Breast epithelium (tissue), 4 donors: ENCODE data around the gene FAM163B. TPM values are rescaled to one million over a fixed set of nuclear protein-coding genes. Genes with fewer than 3 reads are reported as not detected.
A peak's percentile ranks its signal among the peaks of the same experiment; 100 is the strongest.

ENCODE experiments used
- DNase-seq, 2 donors: peaks; one replicate each; pipeline ENCODE4 v3.0.0-alpha.2; 2019; ENCODE audit warnings: low spot score in 2 of 2
- H3K27ac ChIP-seq, 2 donors: fragments of 200-600 bp; sonication (generic) in 1 of 2; one replicate each; pipeline ENCODE4 v1.5.1; 2016 to 2019; ENCODE audit warnings: mild to moderate bottlenecking in 1 of 2
- H3K27me3 ChIP-seq, 2 donors: fragments of 200-600 bp; sonication (generic) in 1 of 2; one replicate each; pipeline versions ENCODE4 v1.5.1 to v1.6.0; 2017 to 2019; ENCODE audit warnings: control low read depth in 1 of 2, mild to moderate bottlenecking in 1 of 2
- H3K36me3 ChIP-seq: fragments of 200-600 bp; one replicate; pipeline ENCODE4 v1.5.1; 2019
- H3K4me1 ChIP-seq, 2 donors: fragments of 200-600 bp; sonication (generic); one replicate each; pipeline ENCODE4 v1.5.1; 2016 to 2019; ENCODE audit warnings: control low read depth in 1 of 2
- H3K4me3 ChIP-seq, 3 donors: fragments of 200-600 bp; sonication (generic); 1 replicate in 2 of 3; 2 replicates in 1 of 3; pipeline ENCODE4 v1.5.1; 2016 to 2019; ENCODE audit warnings: mild to moderate bottlenecking in 3 of 3, moderate library complexity in 2 of 3
- H3K9me3 ChIP-seq, 2 donors: fragments of 200-600 bp; sonication (generic) in 1 of 2; one replicate each; pipeline ENCODE4 v1.5.1; 2016 to 2019; ENCODE audit warnings: control low read depth in 1 of 2
- CTCF ChIP-seq, 3 donors: fragments of 450-650 bp; IDR thresholded peaks; one replicate each; pipeline ENCODE4 v1.5.1; 2016 to 2017; ENCODE audit warnings: antibody characterized with exemption in 3 of 3, mild to moderate bottlenecking in 3 of 3, moderate library complexity in 3 of 3
- POLR2A ChIP-seq: fragments of 450-650 bp; IDR thresholded peaks from one replicate; pipeline ENCODE4 v1.6.1; 2016; ENCODE audit warnings: antibody characterized with exemption, mild to moderate bottlenecking, moderate library complexity
- POLR2AphosphoS5 ChIP-seq, 3 donors: sonication (generic); formaldehyde crosslinking; IDR thresholded peaks; one replicate each; pipeline ENCODE4 v1.6.1; 2017; ENCODE audit warnings: antibody characterized with exemption in 3 of 3
- intact Hi-C: fragments of 100-400 bp; cut with DNase I; formaldehyde crosslinking; loops from one replicate; pipeline ENCODE4 v1.15.1; 2023; ENCODE audit warnings: low total_unique reads
- total RNA-seq, 3 donors: library from RNA; depleted of rRNA; stranded (reverse); fragments of >200 nt; gene quantifications; one replicate each; pipeline ENCODE4 v1.1.0, GENCODE V29; 2016

The FAM163B gene
- total RNA-seq, 3 donors from 2014 or later: not detected

- intact Hi-C loops: no loop called here
- no peaks in the 10 kb centered on the region for H3K4me1 ChIP-seq
These were observed 62.1 kb downstream of the FAM163B start for GRCh38 chr9:133547116-133547515.

GRCh38 chr9:133546287-133546680 lies 62.9 kb downstream of the FAM163B start:
- no peaks in the 10 kb centered on the region for H3K9me3 ChIP-seq

More at GRCh38 chr9:133547116-133547515, 62.1 kb downstream of the FAM163B start:
- Histone ChIP-seq H3K9me3 (no peaks in the 10 kb centered on the region), H3K4me3 (no peak overlapping the region), H3K36me3 (no peaks in the 10 kb centered on the region), H3K27ac (no peak overlapping the region), H3K27me3 (no peaks in the 10 kb centered on the region)
- no peak for DNase-seq
- TF ChIP-seq POLR2A (no peak), CTCF (IDR thresholded peaks at IDR 0.05) (no peak), POLR2AphosphoS5 (IDR thresholded peaks at IDR 0.05) (no peak)

GRCh38 chr9:133545494-133546286 lies 63.5 kb downstream of the FAM163B start:
- H3K4me1 ChIP-seq: no peaks in the 10 kb centered on the region
- TF ChIP-seq CTCF (IDR thresholded peaks at IDR 0.05) (no peak), POLR2A (no peak), POLR2AphosphoS5 (IDR thresholded peaks at IDR 0.05) (no peak)
- H3K36me3 ChIP-seq: no peaks in the 10 kb centered on the region
- peak overlapping the region in 1 of 2 donors; percentile 12 for H3K27ac ChIP-seq
- H3K27me3 ChIP-seq: no peaks in the 10 kb centered on the region
- H3K4me3 ChIP-seq: no peak overlapping the region
- no peaks in the 10 kb centered on the region for H3K9me3 ChIP-seq
- DNase-seq: no peak
- intact Hi-C loops: no loop called here

More at GRCh38 chr9:133546287-133546680, 62.9 kb downstream of the FAM163B start:
- DNase-seq: no peak
- Histone ChIP-seq H3K36me3 (no peaks in the 10 kb centered on the region), H3K27ac (no peak overlapping the region), H3K27me3 (no peaks in the 10 kb centered on the region), H3K4me3 (no peak overlapping the region), H3K4me1 (no peaks in the 10 kb centered on the region)
- intact Hi-C loops: no loop called here
- TF ChIP-seq POLR2AphosphoS5 (IDR thresholded peaks at IDR 0.05): no peak
- TF ChIP-seq CTCF (IDR thresholded peaks at IDR 0.05): no peak
- no peak for TF ChIP-seq POLR2A

GRCh38 chr9:133543772-133544467 lies 65.3 kb downstream of the FAM163B start:
- DNase-seq: no peak
- no peaks in the 10 kb centered on the region for H3K36me3 ChIP-seq
- H3K9me3 ChIP-seq: no peaks in the 10 kb centered on the region
- TF ChIP-seq CTCF (IDR thresholded peaks at IDR 0.05): no peak
- TF ChIP-seq POLR2A: no peak
- TF ChIP-seq POLR2AphosphoS5 (IDR thresholded peaks at IDR 0.05): no peak
- no peak overlapping the region for H3K4me3 ChIP-seq
- H3K27ac ChIP-seq: no peak overlapping the region
- no peaks in the 10 kb centered on the region for H3K4me1 ChIP-seq
- intact Hi-C loops: no loop called here
- no peaks in the 10 kb centered on the region for H3K27me3 ChIP-seq

- Histone ChIP-seq H3K4me1 (no peaks in the 10 kb centered on the region), H3K27ac (no peak overlapping the region), H3K9me3 (no peaks in the 10 kb centered on the region), H3K36me3 (no peaks in the 10 kb centered on the region), H3K27me3 (peaks cover 0 to 4% of the 10 kb centered on the region in 2 donors), H3K4me3 (no peak overlapping the region)
- intact Hi-C loops: no loop called here
- DNase-seq: no peak
- no peak for TF ChIP-seq POLR2A
- TF ChIP-seq CTCF (IDR thresholded peaks at IDR 0.05): no peak
- TF ChIP-seq POLR2AphosphoS5 (IDR thresholded peaks at IDR 0.05): no peak
These were observed 67.2 kb downstream of the FAM163B start for GRCh38 chr9:133542002-133542401.
